HG03139 (cell line): ENCODE data around the gene SH3BP5L.
"Not testable (repeated sequence)": the region's sequence is repeated elsewhere in the genome, so short reads cannot be mapped to it uniquely, and the experiment has no call there.

Experiments used
- ATAC-seq: cut with Tn5 transposase; IDR thresholded peaks from one replicate; pipeline ENCODE4 v1.9.1; 2021; ENCODE audit not compliant: unreplicated experiment

The SH3BP5L gene

GRCh38 chr1:248810727-248811513 lies 14.8 kb downstream of the SH3BP5L start:
- no peak for ATAC-seq

- ATAC-seq = no peak
Observed at GRCh38 chr1:248810000-248810726, 15.6 kb downstream of the SH3BP5L start.

- ATAC-seq = no peak
Observed at GRCh38 chr1:248808876-248809275, 16.8 kb downstream of the SH3BP5L start.

GRCh38 chr1:248807067-248807737 lies 18.5 kb downstream of the SH3BP5L start:
- ATAC-seq = peak; percentile 41

GRCh38 chr1:248805876-248806275 lies 19.8 kb downstream of the SH3BP5L start:
- ATAC-seq = no peak

GRCh38 chr1:248804771-248805681 lies 20.7 kb downstream of the SH3BP5L start:
- ATAC-seq = peak; percentile 91

GRCh38 chr1:248803501-248803900 lies 22.2 kb downstream of the SH3BP5L start:
- ATAC-seq = not testable (repeated sequence)

- no peak for ATAC-seq
Observed at GRCh38 chr1:248802454-248802853, 23.3 kb downstream of the SH3BP5L start.

GRCh38 chr1:248800459-248800858 lies 25.3 kb downstream of the SH3BP5L start:
- ATAC-seq = no peak

- no peak for ATAC-seq
Observed at GRCh38 chr1:248798791-248799190, 26.9 kb downstream of the SH3BP5L start.

- not testable (repeated sequence) for ATAC-seq
Observed at GRCh38 chr1:248794663-248795062, 31.1 kb downstream of the SH3BP5L start.

- peak; percentile 67 for ATAC-seq
Observed at GRCh38 chr1:248793592-248793991, 32.1 kb downstream of the SH3BP5L start.

GRCh38 chr1:248792342-248792741 lies 33.4 kb downstream of the SH3BP5L start:
- ATAC-seq = peak; percentile 43

GRCh38 chr1:248791010-248791409 lies 34.7 kb downstream of the SH3BP5L start:
- ATAC-seq = no peak

GRCh38 chr1:248790456-248790855 lies 35.3 kb downstream of the SH3BP5L start:
- ATAC-seq = no peak

GRCh38 chr1:248789337-248789736 lies 36.4 kb downstream of the SH3BP5L start:
- not testable (repeated sequence) for ATAC-seq

GRCh38 chr1:248788327-248788726 lies 37.4 kb downstream of the SH3BP5L start:
- ATAC-seq = no peak

- no peak for ATAC-seq
Observed at GRCh38 chr1:248787430-248787829, 38.3 kb downstream of the SH3BP5L start.

- ATAC-seq = no peak
Observed at GRCh38 chr1:248786156-248786555, 39.6 kb downstream of the SH3BP5L start.

GRCh38 chr1:248783367-248783766 lies 42.3 kb downstream of the SH3BP5L start:
- no peak for ATAC-seq
